NCI-H748 treated with DMSO at 0.1 percent for 48 hours (cell line): ENCODE measurements around the gene NUMA1.

ENCODE experiments used
- DNase-seq: peaks from one replicate; lab custom pipeline; 2025; lab: John Stamatoyannopoulos, UW

NUMA1 gene

DNA sequence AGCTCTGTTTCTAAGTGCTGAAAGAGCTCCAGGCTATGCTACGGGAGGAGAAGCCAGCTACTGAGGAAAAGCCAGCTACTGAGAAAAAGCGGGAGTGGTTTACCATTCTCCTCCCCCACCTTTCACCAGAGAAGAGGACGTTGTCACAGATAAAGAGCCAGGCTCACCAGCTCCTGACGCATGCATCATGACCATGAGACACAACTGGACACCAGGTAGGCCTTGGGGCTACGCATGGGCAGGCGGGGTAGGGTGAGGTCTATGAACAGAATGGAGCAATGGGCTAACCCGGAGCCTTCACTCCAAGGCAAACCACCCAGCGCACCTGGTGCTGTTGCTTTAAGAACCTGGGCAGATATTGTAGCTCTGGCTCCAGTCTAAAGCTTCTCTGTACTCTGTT lies 80.5 kb downstream of the NUMA1 start:
- no peak for DNase-seq

DNA sequence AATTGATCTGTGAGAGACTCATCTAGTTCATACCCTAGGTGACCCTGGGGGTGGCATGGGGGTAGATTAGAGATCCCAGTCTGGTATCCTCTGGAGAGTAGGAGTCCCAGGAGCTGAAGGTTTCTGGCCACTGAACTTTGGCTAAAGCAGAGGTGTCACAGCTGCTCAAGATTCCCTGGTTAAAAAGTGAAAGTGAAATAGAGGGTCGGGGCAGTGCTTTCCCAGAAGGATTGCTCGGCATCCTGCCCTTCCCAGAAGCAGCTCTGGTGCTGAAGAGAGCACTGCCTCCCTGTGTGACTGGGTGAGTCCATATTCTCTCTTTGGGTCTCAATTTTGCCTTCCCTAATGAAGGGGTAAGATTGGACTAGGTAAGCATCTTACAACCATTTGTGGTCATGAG lies 81.0 kb downstream of the NUMA1 start:
- DNase-seq = no peak

DNA sequence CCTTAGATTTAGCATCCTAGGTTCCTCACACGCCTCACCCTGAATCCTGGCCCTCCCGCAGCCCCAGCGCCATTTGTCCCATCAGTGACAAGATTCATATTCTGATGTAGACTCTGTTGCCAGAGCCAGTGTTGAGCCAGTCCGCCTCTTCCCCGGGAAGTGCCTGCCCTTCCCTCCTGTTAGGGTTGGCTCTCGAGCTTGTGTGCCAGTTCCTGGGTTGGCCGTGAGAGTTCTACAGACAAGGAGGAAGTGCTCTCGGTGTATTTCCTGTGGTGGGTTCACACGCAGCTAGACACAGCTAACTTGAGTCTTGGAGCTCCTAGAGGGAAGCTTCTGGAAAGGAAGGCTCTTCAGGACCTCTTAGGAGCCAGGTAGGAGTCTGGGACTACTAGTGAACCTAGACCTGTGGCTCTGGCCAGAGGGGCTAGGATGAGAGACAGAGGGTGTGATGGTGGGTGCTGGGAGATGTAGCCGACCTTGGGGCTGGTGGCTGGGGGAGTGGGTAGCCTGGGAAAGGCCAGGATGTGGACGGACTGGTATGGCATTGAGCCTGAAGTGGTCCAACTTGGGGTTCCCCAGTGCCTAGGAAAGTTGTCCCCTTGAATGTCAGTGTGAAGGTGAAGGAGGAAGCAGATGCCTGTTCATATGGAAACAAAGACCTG lies 81.6 kb downstream of the NUMA1 start, which contains the start of gene IL18BP:
IL18BP (plus strand) TSS at position 261 of the 662 bp plus-strand sequence. CDS start 1,076 bp downstream, outside the sequence.
- DNase-seq = no peak

DNA sequence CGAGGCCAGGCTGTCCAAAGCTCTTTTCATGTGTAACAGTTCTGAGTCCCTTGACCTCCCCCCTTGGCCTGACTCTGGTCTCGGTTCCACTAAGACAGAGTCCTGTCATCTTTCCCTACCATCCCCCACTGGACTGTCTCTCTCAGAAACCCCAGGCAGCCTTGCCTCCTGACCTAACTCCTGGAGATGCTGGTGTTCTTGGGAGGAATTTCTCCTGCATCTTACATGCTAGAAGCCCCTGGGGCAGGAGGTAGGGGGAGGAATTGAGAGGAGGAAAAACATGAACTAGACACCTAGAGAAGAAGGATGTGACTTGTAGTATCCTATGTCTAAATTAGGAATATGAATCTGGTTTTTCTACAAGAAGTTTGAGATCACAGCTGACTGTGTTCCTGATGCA lies 82.3 kb downstream of the NUMA1 start:
- no peak for DNase-seq

DNA sequence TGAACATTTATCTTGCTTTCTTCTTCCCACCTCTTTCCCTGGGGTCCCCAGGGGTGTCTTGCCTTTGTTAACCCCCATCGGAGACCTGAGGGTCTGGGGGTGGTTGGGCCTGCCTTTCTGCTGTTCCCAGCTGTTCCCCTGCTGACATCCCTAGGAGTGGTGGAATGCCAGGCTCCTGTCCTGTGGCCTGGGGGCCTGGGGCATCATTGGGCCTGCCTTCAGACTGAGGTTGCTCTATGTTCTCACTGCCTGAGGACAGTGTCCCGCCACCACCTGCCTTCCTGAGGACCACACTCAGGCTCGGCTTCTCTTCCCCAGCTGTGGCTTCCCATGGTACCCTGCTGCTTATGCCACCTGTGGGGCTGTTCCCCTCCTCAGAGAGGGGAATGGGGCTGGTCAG lies 82.7 kb downstream of the NUMA1 start:
- no peak for DNase-seq

DNA sequence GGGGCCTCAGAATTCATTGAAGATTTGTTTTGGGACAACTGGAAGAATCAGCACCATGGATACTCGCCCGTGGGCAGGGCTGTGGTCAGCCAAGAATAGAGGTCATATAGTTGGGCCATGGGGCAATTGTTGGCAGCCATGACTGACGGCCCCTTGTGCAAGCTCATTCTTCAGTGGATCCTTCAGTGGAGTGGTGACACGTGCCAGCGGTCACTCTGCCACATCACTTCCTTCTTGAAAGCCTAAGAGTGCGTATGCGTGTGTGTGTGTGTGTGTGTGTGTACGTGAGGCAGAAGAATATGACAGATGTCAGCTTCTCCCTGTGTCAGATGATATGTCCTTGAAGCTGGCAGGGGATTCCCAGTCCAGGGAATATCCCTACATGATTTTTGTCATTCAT lies 83.4 kb downstream of the NUMA1 start:
- no peak for DNase-seq

DNA sequence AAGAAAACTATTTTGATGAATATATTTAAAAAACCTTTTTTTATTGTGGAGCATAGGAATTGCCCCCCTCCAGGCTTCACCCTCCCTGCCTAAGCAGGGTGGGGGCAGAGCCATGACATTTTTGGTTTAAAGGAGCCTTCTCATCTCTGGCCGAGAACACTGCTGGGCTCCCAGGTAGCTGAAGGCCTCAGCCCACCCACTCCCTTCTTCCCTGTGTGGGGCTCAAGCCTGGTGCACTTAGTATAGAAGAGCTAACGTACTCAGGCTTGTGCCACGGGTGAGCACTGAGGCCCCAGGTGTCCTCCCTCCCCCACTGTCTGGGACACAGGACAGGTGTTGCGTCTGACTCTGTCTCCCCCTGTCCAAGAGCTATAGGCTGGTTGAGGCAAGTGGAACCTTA lies 83.8 kb downstream of the NUMA1 start:
- DNase-seq = no peak

DNA sequence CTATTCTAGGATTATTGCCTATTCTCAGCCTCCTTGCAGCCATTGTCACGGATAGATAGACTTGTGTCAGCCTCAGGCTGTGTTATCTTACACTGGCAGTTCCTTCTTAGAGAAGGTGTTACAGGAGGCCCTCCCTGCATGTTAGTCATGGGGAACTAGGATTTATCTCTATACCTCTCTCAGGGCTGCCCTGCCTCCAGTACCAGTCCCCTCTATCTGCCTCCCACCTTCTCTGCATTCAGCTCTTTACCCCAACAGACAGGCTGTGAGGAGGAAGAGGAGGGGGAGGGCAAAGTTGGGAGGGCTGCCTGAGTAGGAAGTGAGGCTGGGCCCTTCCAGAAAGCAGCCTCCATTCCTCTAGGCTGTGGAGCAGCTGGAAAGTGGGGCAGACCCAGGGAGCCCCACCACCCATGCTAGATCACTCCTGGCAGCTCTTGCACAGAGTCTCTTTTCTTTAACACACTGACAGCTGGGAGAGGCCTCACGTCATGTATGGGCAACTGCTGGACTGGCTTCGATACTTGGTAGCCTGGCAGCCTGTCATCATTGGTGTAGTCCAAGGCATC lies 84.5 kb downstream of the NUMA1 start:
- no peak for DNase-seq

DNA sequence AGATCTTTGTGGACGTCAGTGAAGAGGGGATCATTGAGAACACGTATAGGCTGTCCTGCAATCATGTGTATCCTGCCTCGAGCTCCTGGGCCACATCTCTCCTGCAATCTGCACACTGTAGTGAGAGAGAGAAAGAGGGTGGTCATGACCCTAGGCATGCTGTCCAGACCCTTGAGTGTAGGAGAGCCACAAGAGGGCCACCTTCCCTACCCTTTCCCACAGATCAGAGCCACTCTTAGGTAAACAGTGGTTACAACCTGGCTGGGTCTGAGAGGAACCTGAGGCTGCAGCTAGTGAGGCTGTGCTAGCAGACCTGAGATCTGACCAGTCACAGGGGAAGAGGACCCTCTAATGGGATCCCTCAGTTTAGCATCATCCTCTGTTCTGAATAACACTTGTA lies 85.6 kb downstream of the NUMA1 start:
- DNase-seq = no peak

DNA sequence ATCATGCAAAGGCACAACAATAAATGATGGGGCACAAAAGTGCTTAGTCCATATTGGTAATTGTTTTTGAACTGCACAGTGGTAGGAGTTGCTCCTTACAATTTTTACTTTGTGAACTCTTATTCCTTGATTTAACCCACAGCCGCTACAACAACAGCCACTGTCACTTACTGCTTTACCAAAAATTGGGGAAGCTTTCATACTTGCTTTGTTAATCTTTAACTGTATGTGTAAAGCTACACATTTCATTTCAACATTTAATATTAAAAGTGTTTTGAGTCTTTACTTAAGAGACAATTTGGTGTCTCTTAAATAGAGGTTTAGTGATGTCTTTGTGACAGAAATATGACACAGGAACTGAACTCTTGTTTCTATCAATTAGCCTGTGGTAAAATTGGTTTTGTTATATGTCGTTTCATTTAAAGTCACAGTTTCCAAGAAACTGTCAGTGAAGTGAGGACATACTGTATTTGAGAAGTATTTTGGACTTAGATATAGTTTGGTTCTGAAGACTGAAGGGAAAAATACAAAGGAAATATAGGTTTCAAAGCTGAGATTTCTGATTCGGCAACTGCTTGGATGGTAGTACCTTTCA lies 88.1 kb downstream of the NUMA1 start:
- DNase-seq = no peak

DNA sequence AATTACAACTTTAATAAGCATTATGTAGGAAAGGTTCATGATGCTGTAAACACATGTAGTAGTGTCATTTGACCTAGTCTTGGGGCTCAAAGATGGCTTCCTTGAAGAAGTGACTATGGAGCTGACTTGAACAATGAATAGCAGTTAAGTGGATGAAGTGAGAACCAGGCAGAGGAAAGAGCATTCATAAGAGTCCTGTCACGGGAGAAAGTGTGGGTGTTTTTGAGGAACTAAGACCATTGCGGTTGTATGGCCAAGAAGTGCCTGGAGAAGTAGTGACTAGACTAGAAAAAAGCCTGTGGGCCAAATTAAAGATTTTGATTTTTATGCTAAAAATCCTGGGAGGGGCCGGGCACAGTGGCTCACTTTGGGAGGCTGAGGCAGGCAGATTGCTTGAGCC lies 88.8 kb downstream of the NUMA1 start:
- no peak for DNase-seq

DNA sequence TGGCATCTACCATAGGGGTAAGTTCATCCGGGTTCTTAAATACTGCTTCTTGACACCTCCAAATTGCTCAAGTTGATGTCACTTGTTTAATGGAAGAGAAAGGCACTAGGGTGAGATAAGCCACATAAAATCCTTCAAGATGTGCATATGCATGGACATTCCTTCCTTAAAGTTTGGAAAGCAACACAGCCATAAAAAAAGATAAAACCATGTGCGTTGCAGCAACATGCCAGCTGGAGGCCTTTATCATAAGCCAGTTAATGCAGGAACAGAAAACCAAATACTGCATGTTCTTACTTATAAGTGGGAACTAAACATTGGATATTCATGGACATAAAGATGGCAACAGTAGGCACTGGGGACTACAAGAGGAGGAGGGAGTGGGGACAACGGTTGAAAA lies 89.6 kb downstream of the NUMA1 start:
- no peak for DNase-seq

DNA sequence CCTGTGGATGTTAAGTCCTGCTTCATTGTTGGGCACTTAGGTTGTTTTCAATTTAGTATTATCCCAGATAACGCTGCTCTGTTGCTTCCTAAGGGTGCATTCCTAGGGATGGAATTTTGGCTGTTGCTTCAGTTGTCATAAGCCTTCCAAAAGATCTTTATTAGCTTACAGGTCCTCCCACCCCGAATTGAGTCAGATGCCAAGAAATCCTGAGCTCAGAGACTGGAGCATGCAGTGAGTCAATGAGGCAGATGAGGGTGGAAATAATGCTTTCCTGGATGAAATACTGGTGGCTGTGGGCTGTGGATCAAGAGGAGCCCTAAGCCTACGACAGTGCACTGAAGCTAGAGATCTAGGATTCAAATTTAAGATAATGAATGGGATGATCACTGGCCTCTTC lies 92.3 kb downstream of the NUMA1 start:
- no peak for DNase-seq

DNA sequence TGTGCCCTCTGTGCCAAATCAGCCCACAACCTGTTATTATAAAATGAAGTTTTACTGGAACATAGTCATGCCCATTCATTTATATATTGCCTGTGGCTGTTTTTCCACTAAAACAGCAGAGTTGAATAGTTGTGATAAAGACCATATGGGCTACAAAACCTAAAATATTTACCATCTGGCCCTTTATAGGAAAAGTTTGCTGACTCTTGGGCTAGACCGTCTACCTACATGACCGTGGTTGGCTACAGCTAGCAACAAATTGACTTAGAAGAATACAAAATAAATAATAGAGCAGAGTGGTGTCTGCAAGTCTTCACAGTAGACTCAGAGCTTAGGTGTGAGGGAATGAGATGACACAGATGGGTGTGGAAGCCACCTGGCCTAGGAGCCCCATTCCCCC lies 92.8 kb downstream of the NUMA1 start:
- no peak for DNase-seq

DNA sequence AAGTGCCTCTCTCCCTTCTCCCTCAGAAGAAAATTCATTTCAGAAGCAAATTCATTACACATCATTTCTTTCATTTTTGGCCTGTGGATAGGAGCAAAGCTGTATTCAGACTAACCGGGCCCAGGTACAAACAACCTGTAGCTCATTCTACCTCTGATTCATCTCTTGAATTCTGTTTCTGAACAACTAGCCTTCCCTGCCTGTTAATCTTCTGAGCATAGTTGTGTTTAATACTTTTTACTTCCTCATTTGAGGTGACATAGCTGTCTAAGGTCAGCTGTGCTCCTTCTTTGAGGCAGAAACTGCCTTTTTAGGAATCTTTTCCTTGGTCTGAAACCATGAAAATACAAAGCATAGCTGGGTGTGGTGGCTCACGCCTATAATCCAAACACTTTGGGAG lies 94.2 kb downstream of the NUMA1 start:
- DNase-seq = no peak

DNA sequence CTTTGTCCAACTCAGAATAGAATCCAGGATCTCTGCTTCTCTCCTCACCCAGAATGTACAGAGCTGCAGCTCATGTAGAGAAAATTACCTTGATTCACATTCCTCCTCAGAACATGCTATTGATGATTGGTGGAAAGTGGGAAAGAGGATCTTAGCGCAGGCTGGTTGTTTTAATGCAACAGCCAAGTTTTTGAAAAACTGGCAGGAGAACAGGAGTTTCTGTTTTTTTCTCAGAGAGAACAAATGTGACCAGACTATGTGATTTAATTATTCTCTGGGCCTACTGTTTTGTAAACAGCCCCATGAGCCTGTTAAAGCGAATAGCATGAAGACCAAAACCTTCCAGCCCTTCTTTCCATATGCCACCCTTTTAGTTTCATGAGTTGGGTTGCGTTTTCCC lies 100.7 kb downstream of the NUMA1 start:
- DNase-seq = no peak

DNA sequence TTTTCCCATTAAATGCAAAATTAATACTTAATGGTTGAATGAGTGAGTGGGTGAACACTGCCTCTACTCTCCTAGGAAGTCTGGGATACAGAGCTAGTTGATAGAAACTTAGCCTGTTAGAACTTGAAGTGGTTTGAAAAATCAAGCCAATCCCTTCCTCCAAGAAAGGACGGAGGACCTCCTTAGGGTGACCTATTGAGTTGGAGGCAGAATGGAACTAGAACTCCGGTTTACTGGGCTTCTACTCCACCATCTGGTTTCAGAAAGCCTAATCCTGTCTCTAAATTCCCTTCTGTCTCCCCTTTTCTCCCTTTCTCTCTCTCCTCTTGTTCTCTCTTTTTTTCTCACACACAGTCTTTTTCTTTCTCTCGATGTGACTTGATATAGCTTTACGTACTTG lies 101.2 kb downstream of the NUMA1 start:
- no peak for DNase-seq

DNA sequence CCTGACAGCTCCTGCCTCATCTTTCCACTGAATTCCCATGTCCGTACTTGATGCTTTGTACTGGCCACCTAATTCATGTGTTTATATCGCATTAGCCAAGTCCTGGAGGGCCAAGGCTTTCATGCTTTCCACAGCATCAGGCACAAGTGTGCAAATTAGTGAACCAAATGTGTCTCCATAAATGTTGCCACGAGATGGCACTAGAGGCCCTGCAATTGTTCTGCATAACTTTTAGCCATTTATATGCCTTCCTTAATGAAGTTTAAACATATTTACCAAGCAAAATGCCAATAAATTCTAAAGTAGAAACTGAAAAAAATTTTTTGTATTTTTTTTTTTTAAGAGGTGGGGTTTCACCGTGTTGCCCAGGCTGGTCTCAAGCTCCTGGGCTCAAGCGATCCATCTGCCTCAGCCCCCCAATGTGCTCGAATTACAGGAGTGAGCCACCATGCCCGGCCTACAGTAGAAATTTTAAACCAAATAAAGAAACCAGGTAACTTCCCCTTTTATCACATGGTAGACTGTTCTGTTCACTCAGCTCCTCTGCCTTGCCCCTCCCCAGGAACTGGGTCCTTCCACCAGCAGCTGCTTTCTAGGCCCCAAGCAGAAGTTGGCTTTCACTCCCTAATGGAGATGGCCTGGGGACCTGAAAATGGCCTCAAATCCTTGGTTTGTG lies 102.5 kb downstream of the NUMA1 start:
- peak; percentile 23 for DNase-seq

DNA sequence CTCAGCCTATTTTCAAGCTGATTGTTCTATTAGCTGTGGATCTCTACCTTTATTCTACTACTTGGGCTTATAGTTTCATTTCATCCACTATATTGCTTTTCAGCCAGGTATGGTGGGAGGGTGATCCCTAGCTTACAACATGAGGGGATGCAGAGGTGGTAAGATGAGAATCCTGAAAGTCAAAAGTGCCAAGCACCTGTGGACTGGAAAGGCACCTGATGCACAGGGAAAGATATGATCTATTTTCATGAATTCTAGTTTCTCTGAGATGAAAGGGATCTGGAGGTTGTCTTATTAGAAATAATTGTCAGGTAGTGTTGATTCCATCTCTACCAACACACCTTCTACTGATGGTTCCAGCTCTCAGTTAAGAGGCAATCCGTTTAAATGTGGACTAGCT lies 103.3 kb downstream of the NUMA1 start:
- no peak for DNase-seq

DNA sequence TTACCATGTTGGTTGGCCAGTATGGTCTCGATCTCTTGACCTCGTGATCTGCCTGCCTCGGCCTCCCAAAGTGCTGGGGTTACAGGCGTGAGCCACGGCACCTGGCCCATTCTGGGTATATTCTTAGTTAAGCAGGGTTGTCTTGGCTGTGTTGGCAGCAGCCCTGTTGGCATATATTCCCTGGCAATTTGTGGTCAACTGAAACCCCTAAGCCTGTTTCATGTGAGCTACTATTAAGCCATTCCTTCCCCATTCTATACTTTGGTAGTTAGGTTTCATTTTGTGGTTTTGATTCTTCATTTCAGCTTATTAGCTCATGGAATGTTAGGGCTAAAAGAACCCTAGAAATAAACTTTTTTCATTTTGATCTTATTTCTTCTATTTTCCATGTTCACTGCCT lies 103.8 kb downstream of the NUMA1 start:
- DNase-seq = no peak

DNA sequence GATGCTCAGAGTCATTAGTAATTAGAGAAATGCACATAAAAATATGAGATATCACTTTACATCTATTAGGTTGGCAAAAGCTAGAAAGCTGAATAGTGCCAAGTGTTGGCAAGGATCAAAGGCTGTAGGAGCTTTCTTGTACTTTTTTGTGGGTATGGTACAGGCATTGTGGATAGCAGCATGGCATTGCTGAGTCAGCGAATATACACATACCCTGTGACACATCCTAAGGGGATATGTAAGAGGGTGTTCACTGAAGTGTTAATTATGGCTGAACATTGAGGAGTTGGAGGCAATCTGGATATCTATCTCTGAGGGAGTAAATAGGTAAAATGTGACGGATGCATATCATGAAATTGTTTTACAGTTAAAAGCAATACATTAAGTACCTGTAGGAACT lies 108.7 kb downstream of the NUMA1 start:
- DNase-seq = no peak

DNA sequence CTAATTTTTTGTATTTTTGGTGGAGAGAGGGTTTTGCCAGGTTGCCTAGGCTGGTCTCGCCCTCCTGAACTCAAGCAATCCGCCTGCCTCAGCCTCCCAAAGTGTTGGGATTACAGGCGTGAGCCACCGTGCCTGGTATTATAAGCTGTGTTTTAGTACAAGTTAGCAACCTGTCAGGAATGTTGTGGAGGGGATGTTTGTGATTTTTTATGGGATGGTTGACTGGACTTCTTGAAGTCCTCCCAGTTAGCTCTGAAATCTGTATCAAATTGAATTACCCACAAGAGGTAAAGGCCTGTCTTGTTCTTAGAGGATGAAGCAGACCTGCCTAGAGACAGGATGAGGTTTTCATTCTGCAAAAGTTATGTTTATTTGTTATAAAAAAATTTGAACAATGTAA lies 115.7 kb downstream of the NUMA1 start:
- no peak for DNase-seq

DNA sequence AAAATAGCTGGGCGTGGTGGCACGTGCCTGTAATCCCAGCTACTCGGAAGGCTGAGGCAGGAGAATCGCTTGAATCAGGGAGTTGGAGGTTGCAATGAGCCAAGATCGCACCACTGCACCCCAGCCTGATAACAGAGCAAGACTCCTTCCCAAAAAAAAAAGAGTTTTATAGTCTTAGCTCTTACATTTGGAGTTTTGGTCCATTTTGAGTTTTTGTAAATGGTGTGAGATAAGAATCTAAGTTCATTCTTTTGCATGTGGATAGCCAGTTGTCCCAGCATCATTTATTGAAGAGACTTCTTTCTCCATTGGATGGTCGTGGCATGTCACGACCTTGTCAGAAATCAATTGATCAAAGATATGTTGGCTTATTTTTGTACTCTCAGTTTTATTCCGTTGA lies 116.9 kb downstream of the NUMA1 start:
- no peak for DNase-seq
